Embryonic facial prominence (tissue), 1 donor: ENCODE measurements around the gene TRIM43.
"Not testable (repeated sequence)": the region's sequence is repeated elsewhere in the genome, so short reads cannot be mapped to it uniquely, and the experiment has no call there.

ENCODE experiments used
- DNase-seq: peaks from one replicate; pipeline ENCODE4 v3.0.0-alpha.2; 2016; ENCODE audit errors: extremely low spot score

TRIM43 gene

DNA sequence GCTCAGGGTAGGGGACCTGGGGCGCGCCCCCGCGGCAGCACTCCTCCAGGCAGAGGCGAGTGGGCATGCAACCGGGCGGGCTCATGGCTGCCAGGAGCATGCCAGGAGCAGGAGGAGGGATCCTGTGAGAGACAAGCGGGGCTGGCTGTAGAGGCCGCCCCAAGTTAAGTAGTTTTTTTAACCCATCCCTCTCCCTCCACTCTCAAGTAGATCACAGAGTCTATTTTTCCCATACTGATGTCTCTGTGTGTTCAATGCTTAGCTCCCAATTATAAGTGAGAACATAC, 49.4 kb downstream of the TRIM43 start:
- not testable (repeated sequence) for DNase-seq

DNA sequence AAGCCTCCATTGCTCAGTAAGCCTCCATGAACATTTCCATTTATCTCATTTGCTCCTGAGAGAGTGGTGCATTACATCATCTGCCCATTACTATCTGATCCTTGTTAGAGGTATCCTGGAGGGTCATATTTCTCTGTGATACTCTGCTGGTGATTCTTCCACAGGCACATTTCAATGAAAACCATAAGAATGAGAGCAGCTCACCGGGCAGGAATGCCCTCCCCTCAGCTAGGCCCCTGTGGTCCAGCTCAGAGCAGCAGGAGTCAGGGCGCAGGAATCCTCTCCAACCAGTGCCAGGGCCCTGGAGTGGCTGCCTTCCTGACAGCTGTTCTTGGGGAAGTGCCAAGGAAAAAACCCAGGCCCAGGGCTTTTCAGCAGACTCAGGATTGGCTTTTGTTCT, 50.0 kb downstream of the TRIM43 start:
- DNase-seq: not testable (repeated sequence)

DNA sequence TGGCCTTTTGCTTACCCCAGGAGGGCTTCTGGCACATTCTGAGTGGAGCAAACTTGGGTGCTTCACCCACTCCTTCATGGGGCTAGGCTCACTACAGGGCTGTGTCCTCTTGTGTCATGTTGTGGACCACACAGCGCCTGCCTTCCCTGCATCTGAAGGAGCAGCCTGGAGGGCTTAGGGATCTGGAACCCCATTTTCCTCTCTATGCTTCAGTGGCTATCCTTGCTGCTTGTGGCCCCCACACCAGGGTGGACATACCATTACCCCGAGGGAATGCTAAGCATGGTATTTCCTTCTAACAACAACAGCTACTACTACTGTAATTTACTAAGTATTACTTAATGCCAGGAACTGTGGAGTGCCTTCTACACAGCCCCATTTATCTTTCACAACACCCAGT, 50.6 kb downstream of the TRIM43 start:
- not testable (repeated sequence) for DNase-seq

DNA sequence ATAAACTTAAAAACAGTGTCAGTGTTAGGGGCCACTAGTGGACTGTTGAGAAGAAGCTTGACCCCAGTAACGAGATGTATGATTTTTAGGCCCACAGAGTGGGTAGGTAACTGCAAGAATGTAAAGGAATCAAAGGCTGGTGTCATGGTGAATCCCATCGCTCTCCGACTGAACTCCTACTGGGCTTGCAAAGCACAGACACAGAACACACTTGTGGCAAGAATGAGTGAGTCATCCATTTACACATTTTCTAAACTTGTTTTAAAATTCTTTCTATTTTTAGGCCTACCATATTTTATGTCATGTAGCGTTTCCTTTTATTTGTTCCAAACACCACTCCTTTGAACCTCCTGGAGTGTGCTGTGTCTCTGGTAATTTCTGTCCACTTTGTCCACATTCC, 51.1 kb downstream of the TRIM43 start:
- DNase-seq: not testable (repeated sequence)

DNA sequence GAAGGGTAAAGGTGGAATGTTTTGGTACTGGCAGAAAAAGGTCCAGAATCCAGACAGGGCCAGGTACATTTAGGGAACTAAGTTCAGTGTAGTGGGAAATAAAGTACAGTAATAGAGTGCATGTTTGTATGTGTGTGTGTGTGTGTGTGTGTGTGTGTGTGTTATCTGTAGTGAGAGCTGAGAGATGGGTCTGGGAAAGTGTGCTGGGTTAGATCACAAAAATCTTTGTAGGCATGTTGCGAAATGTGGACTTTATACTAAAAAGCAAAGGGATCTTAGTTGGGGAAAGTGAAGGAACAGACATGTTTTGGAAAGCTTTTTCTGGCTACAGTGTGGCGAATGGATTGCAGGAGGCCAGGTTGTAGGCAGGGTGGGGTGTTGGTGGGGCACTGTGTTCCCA, 53.5 kb downstream of the TRIM43 start:
- not testable (repeated sequence) for DNase-seq

DNA sequence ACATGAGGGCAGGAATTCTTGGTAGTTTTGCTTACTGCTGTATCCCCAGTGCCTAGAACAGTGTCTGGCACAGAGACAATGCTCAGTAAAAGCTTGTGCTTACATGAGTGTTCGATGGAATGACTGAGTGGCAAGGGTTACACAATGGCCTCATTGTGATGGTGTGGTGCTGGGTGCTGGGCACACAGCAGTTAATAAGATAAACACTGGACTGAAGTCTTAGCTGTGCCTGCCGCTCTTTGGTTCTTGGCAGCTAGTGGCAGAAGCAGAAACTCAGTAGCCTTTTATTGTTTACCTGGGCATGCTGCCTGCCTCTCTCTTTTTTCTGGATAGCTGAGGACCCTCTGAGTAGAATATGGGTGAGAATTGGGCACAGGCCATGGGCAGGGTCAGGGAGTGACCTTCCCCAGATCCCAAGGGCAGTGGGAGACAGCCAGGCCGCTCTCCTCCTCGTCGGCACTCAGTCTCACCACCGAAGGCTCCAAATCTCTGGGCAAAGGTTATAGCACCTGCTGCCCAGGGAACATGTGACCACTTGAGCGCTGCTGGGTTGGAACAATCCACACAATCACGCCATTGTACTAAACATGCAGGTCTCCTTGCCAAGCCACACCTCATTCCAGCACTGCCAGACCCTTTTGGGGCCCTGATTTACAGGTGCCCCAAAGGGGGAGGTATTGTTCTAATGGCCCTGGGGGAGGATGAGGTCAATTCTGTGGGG, 54.6 kb downstream of the TRIM43 start:
- DNase-seq: not testable (repeated sequence)

DNA sequence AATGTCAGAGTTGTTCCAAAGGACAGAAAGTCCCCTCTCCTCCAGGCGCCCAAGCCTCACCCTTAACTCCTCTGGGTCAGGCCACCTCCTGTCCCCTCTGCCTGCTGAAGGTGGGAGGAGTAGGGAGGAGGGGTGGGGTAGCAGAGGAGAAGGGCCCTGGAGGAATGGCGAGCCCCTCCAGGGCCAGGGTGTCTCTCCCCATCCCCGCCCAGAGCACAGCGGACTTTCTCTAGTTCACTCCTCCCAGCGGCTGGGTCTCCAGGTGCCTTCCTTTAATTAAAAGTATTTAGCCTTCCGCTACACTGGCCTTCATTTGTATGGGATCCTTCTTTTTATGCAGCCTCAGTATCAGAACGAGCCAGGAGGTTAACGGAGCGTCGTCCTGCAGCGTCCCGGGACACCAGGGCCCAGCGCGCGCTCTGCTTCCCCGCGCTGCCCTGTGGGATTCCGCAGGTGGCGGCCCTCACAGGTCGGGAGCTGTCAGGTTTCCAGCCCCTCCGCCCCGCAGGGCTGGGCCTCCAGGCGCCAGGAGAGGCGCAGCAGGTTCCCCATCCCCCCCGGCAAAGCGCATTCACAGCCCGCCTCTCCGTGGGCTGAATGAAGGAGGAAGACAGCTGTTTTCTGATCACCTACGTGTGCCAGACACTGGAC, 57.2 kb downstream of the TRIM43 start:
- not testable (repeated sequence) for DNase-seq
